Left kidney (tissue), 2 donors: Measurements from ENCODE around the gene RNASET2. TPM values are rescaled to one million over a fixed set of nuclear protein-coding genes. Genes with fewer than 3 reads are reported as not detected.
"Not testable (repeated sequence)": the region's sequence is repeated elsewhere in the genome, so short reads cannot be mapped to it uniquely, and the experiment has no call there.

Source experiments
- DNase-seq: peaks from one replicate; pipeline ENCODE4 v3.0.0-alpha.2; 2013
- polyA plus RNA-seq: library from polyadenylated mRNA; unstranded; fragments of 120-200 nt; gene quantifications from one replicate; pipeline ENCODE4 v1.2.1, GENCODE V29; 2013; ENCODE audit not compliant: insufficient read length

Gene RNASET2
- polyA plus RNA-seq, 1 donor: 55.2 TPM

- DNase-seq: no peak
Observed at GRCh38 chr6:166949528-166950442, 6.6 kb downstream of the RNASET2 start.

- not testable (repeated sequence) for DNase-seq
Observed at GRCh38 chr6:166948724-166949123, 7.6 kb downstream of the RNASET2 start.

- no peak for DNase-seq
Observed at GRCh38 chr6:166947251-166947650, 9.1 kb downstream of the RNASET2 start.

- DNase-seq: no peak
Observed at GRCh38 chr6:166946125-166946524, 10.2 kb downstream of the RNASET2 start.

- DNase-seq: no peak
Observed at GRCh38 chr6:166944666-166945256, 11.6 kb downstream of the RNASET2 start.

- no peak for DNase-seq
Observed at GRCh38 chr6:166942393-166943168, 13.8 kb downstream of the RNASET2 start.

GRCh38 chr6:166940643-166941068, 15.7 kb downstream of the RNASET2 start:
- no peak for DNase-seq

GRCh38 chr6:166939894-166940293, 16.5 kb downstream of the RNASET2 start:
- no peak for DNase-seq

GRCh38 chr6:166939345-166939744, 17.0 kb downstream of the RNASET2 start:
- no peak for DNase-seq

GRCh38 chr6:166938704-166939103, 17.6 kb downstream of the RNASET2 start:
- DNase-seq: no peak

- no peak for DNase-seq
Observed at GRCh38 chr6:166938150-166938549, 18.2 kb downstream of the RNASET2 start.

- DNase-seq: no peak
Observed at GRCh38 chr6:166937746-166938145, 18.6 kb downstream of the RNASET2 start.

GRCh38 chr6:166936079-166936787, 20.1 kb downstream of the RNASET2 start:
- DNase-seq: no peak

- no peak for DNase-seq
Observed at GRCh38 chr6:166935353-166935752, 21.0 kb downstream of the RNASET2 start.

GRCh38 chr6:166934174-166934573, 22.2 kb downstream of the RNASET2 start:
- no peak for DNase-seq

- DNase-seq: no peak
Observed at GRCh38 chr6:166933396-166933795, 23.0 kb downstream of the RNASET2 start.

- no peak for DNase-seq
Observed at GRCh38 chr6:166932616-166933015, 23.7 kb downstream of the RNASET2 start.

GRCh38 chr6:166932116-166932515, 24.2 kb downstream of the RNASET2 start:
- DNase-seq: no peak

GRCh38 chr6:166931426-166931970, 24.9 kb downstream of the RNASET2 start:
- DNase-seq: no peak

- no peak for DNase-seq
Observed at GRCh38 chr6:166930354-166930891, 25.9 kb downstream of the RNASET2 start.

GRCh38 chr6:166929542-166930189, 26.7 kb downstream of the RNASET2 start:
- no peak for DNase-seq
